B cell (primary cell): ENCODE measurements around the gene SAP30L. TPM values are rescaled to one million over a fixed set of nuclear protein-coding genes. Genes with fewer than 3 reads are reported as not detected.
A peak's percentile ranks its signal among the peaks of the same experiment; 100 is the strongest.

ENCODE experiments used
- ATAC-seq: fragments of 200-7000 bp; cut with Tn5 transposase; one replicate; pipeline ENCODE4 v1.10.0; 2021; ENCODE audit warnings: low read depth, mild to moderate bottlenecking, moderate number of reproducible peaks, moderate library complexity
- CTCF ChIA-PET: fragments of 350-600 bp; sonication (Branson Sonifier 250); formaldehyde crosslinking; loops from one replicate; lab custom pipeline; 2021; ENCODE audit warnings: antibody characterized with exemption, inconsistent platforms; lab: Charles Lee
- POLR2A ChIA-PET: fragments of 350-600 bp; sonication (Branson Sonifier 250); formaldehyde crosslinking; loops from one replicate; lab custom pipeline; 2021; ENCODE audit warnings: antibody characterized with exemption; lab: Charles Lee
- DNase-seq: peaks from one replicate; pipeline ENCODE4 v3.0.0; 2013
- H2AFZ ChIP-seq: 2 replicates; pipeline ENCODE4 v1.6.1; 2012; ENCODE audit warnings: mild to moderate bottlenecking, low read depth, low read length; ENCODE audit not compliant: insufficient read depth, poor library complexity, severe bottlenecking
- H3K27ac ChIP-seq, 2 donors: 1 replicate in 1 of 2; 2 replicates in 1 of 2; pipeline ENCODE4 v1.5.1; 2012 to 2013; ENCODE audit warnings: low read length in 2 of 2, mild to moderate bottlenecking in 2 of 2, moderate library complexity in 1 of 2
- H3K27me3 ChIP-seq, 4 experiments: fragments of 200-600 bp in 1 of 4; sonication (generic) in 1 of 4; replicated peaks in 1 of 4; 1 replicate in 2 of 4; 2 replicates in 2 of 4; pipeline versions ENCODE4 v1.6.1 to v1.7.0; 2013 to 2016; ENCODE audit warnings: low read length in 3 of 4, mild to moderate bottlenecking in 2 of 4, mixed read lengths in 1 of 4, moderate library complexity in 1 of 4; ENCODE audit not compliant: insufficient read depth in 4 of 4, control insufficient read depth in 3 of 4; ENCODE audit errors: control extremely low read depth in 1 of 4
- H3K36me3 ChIP-seq, 2 experiments: replicated peaks in 1 of 2; 1 replicate in 1 of 2; 2 replicates in 1 of 2; pipeline versions ENCODE4 v1.6.1 to v1.7.1; 2013; ENCODE audit warnings: low read length in 1 of 2; ENCODE audit not compliant: insufficient read depth in 2 of 2, control insufficient read depth in 1 of 2; ENCODE audit errors: control extremely low read depth in 1 of 2, extremely low read depth in 1 of 2
- H3K4me1 ChIP-seq, 2 donors: fragments of 200-600 bp in 1 of 2; sonication (generic) in 1 of 2; 1 replicate in 1 of 2; 2 replicates in 1 of 2; pipeline versions ENCODE4 v1.5.1 to v1.6.1; 2013 to 2017; ENCODE audit warnings: low read length in 2 of 2; ENCODE audit not compliant: control insufficient read depth in 2 of 2, insufficient read depth in 2 of 2
- H3K4me2 ChIP-seq: replicated peaks from 2 replicates; pipeline ENCODE3; 2012; ENCODE audit warnings: mild to moderate bottlenecking, low read depth, low read length; ENCODE audit not compliant: poor library complexity, severe bottlenecking
- H3K4me3 ChIP-seq, 5 experiments: fragments of 200-600 bp in 1 of 5; sonication (generic) in 1 of 5; 1 replicate in 3 of 5; 2 replicates in 2 of 5; pipeline versions ENCODE4 v1.5.1 to v1.7.0; 2011 to 2016; ENCODE audit warnings: low read length in 4 of 5, mild to moderate bottlenecking in 4 of 5, low read depth in 2 of 5, control low read depth in 1 of 5, moderate library complexity in 1 of 5; ENCODE audit not compliant: insufficient read depth in 1 of 5; ENCODE audit errors: control extremely low read depth in 1 of 5, extremely low read depth in 1 of 5
- H3K79me2 ChIP-seq: fragments of 200-600 bp; sonication (generic); one replicate; pipeline ENCODE4 v1.6.0; 2016; ENCODE audit warnings: low read length; ENCODE audit not compliant: control insufficient read depth, insufficient read depth
- H3K9ac ChIP-seq: fragments of 200-600 bp; sonication (generic); 2 replicates; pipeline ENCODE4 v1.6.1; 2017; ENCODE audit warnings: mild to moderate bottlenecking, low read length, moderate library complexity
- H3K9me3 ChIP-seq, 3 donors: one replicate each; pipeline versions ENCODE4 v1.6.1 to v1.7.1; 2013; ENCODE audit warnings: low read length in 2 of 3; ENCODE audit not compliant: control insufficient read depth in 2 of 3, insufficient read depth in 1 of 3; ENCODE audit errors: control extremely low read depth in 1 of 3
- H4K20me1 ChIP-seq: 2 replicates; pipeline ENCODE4 v1.6.0; 2012; ENCODE audit warnings: mild to moderate bottlenecking, low read length; ENCODE audit not compliant: insufficient read depth, control insufficient read depth, poor library complexity, severe bottlenecking
- H3K27ac Mint-ChIP-seq: one replicate; pipeline ENCODE4 v1.8.0; 2021; ENCODE audit warnings: mixed read lengths
- H3K27me3 Mint-ChIP-seq: one replicate; pipeline ENCODE4 v1.8.0; 2021; ENCODE audit warnings: mixed read lengths
- H3K4me1 Mint-ChIP-seq: one replicate; pipeline ENCODE4 v1.8.0; 2021; ENCODE audit warnings: mixed read lengths
- H3K4me3 Mint-ChIP-seq: one replicate; pipeline ENCODE4 v1.8.0; 2021; ENCODE audit warnings: mixed read lengths
- H3K9me3 Mint-ChIP-seq: one replicate; pipeline ENCODE4 v1.8.0; 2022; ENCODE audit warnings: mixed read lengths; ENCODE audit not compliant: insufficient read depth
- CTCF ChIP-seq: fragments of 200-600 bp; IDR thresholded peaks from one replicate; pipeline ENCODE4 v1.8.0; 2022; ENCODE audit warnings: antibody characterized with exemption, mild to moderate bottlenecking
- EZH2 ChIP-seq: IDR thresholded peaks from 2 replicates; pipeline ENCODE4 v1.6.1; 2012; ENCODE audit warnings: borderline replicate concordance, low read depth, mild to moderate bottlenecking, moderate library complexity, low read length; ENCODE audit not compliant: insufficient read depth, poor library complexity, severe bottlenecking
- WGBS: methylation state at CpG from one replicate; pipeline ENCODE4 v1.1.5; 2013; ENCODE audit warnings: missing lambda C conversion rate; ENCODE audit not compliant: insufficient coverage; 5-methylcytosine and 5-hydroxymethylcytosine counted together
- intact Hi-C: fragments of 100-400 bp; cut with micrococcal nuclease; formaldehyde crosslinking; loops from one replicate; pipeline ENCODE4 v1.10.0; 2022
- polyA plus RNA-seq: library from polyadenylated mRNA; depleted of rRNA; stranded (reverse); fragments of >200 nt; gene quantifications from 2 replicates; pipeline ENCODE4 v1.2.3, GENCODE V29; 2012
- total RNA-seq, 2 donors: library from RNA; stranded (reverse); fragments of 120-200 nt in 1 of 2; gene quantifications; 1 replicate in 1 of 2; 2 replicates in 1 of 2; pipeline versions ENCODE4 v1.2.3 to v1.2.4, GENCODE V29; 2013 to 2022

SAP30L gene
- total and polyA plus RNA-seq, 2 donors (not counting 1 experiment from before 2014, with no cell fraction given): 34.8 to 41.5 TPM

GRCh38 chr5:154472871-154473580, 27.2 kb downstream of the SAP30L start:
- Histone ChIP-seq H3K4me2 (peak overlapping the region; percentile 63), H3K4me1 (peaks cover 50 to 62% of the 10 kb centered on the region in 2 donors), H4K20me1 (no peaks in the 10 kb centered on the region), H2AFZ (no peak overlapping the region), H3K4me3 (no peak overlapping the region), H3K27me3 (peaks cover 0 to 86% (median 78%) of the 10 kb centered on the region in 4 experiments), H3K9me3 (peaks cover 0 to 47% (median 10%) of the 10 kb centered on the region in 3 donors), H3K79me2 (no peaks in the 10 kb centered on the region), H3K36me3 (no peaks in the 10 kb centered on the region), H3K27ac (no peak overlapping the region), H3K9ac (no peak overlapping the region)
- peaks cover 42% of the 10 kb centered on the region for H3K4me1 Mint-ChIP-seq
- intact Hi-C loops: loop anchor here (2.0 kb wide), 1 partner anchor 14 kb away; no protein-coding TSS in a partner anchor
- no peak overlapping the region for H3K27ac Mint-ChIP-seq
- peak; percentile 40 for DNase-seq
- peak overlapping the region; percentile 54 for H3K4me3 Mint-ChIP-seq
- 16% methylated on average over 15 of the region's 35 CpGs for WGBS
- TF ChIP-seq EZH2 (peak; percentile 58), CTCF (no peak)
- H3K27me3 Mint-ChIP-seq: peaks cover 73% of the 10 kb centered on the region
- ATAC-seq: no peak
- CTCF ChIA-PET: interaction anchor here (3.0 kb wide), 1 partner anchor 139 kb away, joined by 8 read pairs; no protein-coding TSS in a partner anchor
- no peaks in the 10 kb centered on the region for H3K9me3 Mint-ChIP-seq
- POLR2A ChIA-PET: no interaction called here

GRCh38 chr5:154473581-154474283, 27.9 kb downstream of the SAP30L start:
- Histone ChIP-seq H3K4me2 (peak overlapping the region; percentile 63), H3K27ac (no peak overlapping the region), H3K4me1 (peaks cover 57 to 69% of the 10 kb centered on the region in 2 donors), H3K4me3 (no peak overlapping the region), H3K9ac (no peak overlapping the region), H3K79me2 (no peaks in the 10 kb centered on the region), H4K20me1 (no peaks in the 10 kb centered on the region), H3K36me3 (no peaks in the 10 kb centered on the region), H2AFZ (no peak overlapping the region), H3K27me3 (peaks cover 0 to 89% (median 84%) of the 10 kb centered on the region in 4 experiments), H3K9me3 (peaks cover 0 to 54% (median 10%) of the 10 kb centered on the region in 3 donors)
- H3K9me3 Mint-ChIP-seq: no peaks in the 10 kb centered on the region
- DNase-seq (peak; percentile 40), ATAC-seq (no peak)
- H3K4me1 Mint-ChIP-seq: peaks cover 44% of the 10 kb centered on the region
- 15% methylated on average over 36 of the region's 40 CpGs for WGBS
- peaks cover 74% of the 10 kb centered on the region for H3K27me3 Mint-ChIP-seq
- intact Hi-C loops: loop anchor here (2.0 kb wide), 1 partner anchor 13 kb away; no protein-coding TSS in a partner anchor
- ChIA-PET CTCF (no interaction called here), POLR2A (no interaction called here)
- no peak overlapping the region for H3K27ac Mint-ChIP-seq
- peak overlapping the region; percentile 62 for H3K4me3 Mint-ChIP-seq
- TF ChIP-seq CTCF: no peak
- no peak for TF ChIP-seq EZH2
